GM23338 (cell line): ENCODE data around the gene CDCA4. TPM values are rescaled to one million over a fixed set of nuclear protein-coding genes. Genes with fewer than 3 reads are reported as not detected.

ENCODE experiments used
- ATAC-seq: fragments of 200-7000 bp; cut with Tn5 transposase; 3 replicates; pipeline ENCODE4 v1.9.1; 2020
- DNase-seq: peaks from one replicate; pipeline ENCODE4 v3.0.0-alpha.2; 2015; ENCODE audit warnings: low spot score
- H2AFZ ChIP-seq: fragments of 200-600 bp; sonication (generic); 2 replicates; pipeline ENCODE4 v1.8.0; 2016; ENCODE audit warnings: antibody characterized with exemption, mild to moderate bottlenecking, moderate library complexity
- H3F3A ChIP-seq: fragments of 200-600 bp; sonication (generic); replicated peaks from 2 replicates; pipeline ENCODE4 v1.8.0; 2017; ENCODE audit warnings: antibody characterized with exemption, mixed run types, low read depth
- H3K27ac ChIP-seq: fragments of 200-600 bp; sonication (generic); 2 replicates; pipeline ENCODE4 v1.6.1; 2016; ENCODE audit warnings: low read depth
- H3K27me3 ChIP-seq: fragments of 200-600 bp; sonication (generic); 2 replicates; pipeline ENCODE4 v1.8.0; 2016; ENCODE audit warnings: mild to moderate bottlenecking, mixed run types, moderate library complexity; ENCODE audit not compliant: insufficient read depth
- H3K36me3 ChIP-seq: fragments of 200-600 bp; sonication (generic); 2 replicates; pipeline ENCODE4 v1.8.0; 2016; ENCODE audit warnings: mild to moderate bottlenecking; ENCODE audit not compliant: insufficient read depth
- H3K4me1 ChIP-seq: fragments of 200-600 bp; sonication (generic); 2 replicates; pipeline ENCODE4 v1.8.0; 2016; ENCODE audit warnings: mild to moderate bottlenecking, moderate library complexity; ENCODE audit not compliant: insufficient read depth
- H3K4me2 ChIP-seq: fragments of 200-600 bp; sonication (generic); 2 replicates; pipeline ENCODE4 v1.7.1; 2017; ENCODE audit warnings: mixed run types
- H3K4me3 ChIP-seq: fragments of 200-600 bp; sonication (generic); 2 replicates; pipeline ENCODE4 v1.6.1; 2016; ENCODE audit warnings: mixed run types
- H3K79me2 ChIP-seq: fragments of 200-600 bp; sonication (generic); replicated peaks from 2 replicates; pipeline ENCODE4 v1.8.0; 2017; ENCODE audit warnings: mild to moderate bottlenecking; ENCODE audit not compliant: insufficient read depth
- H3K9me2 ChIP-seq: fragments of 200-600 bp; sonication (generic); 2 replicates; pipeline ENCODE4 v1.8.0; 2017; ENCODE audit not compliant: insufficient read depth
- H4K20me1 ChIP-seq: fragments of 200-600 bp; sonication (generic); replicated peaks from 2 replicates; pipeline ENCODE4 v1.8.0; 2017; ENCODE audit warnings: mild to moderate bottlenecking; ENCODE audit not compliant: insufficient read depth
- H3K27ac Mint-ChIP-seq: 2 replicates; pipeline ENCODE4 v1.8.0; 2020; ENCODE audit warnings: inconsistent platforms, mild to moderate bottlenecking, moderate library complexity, mixed read lengths
- H3K27me3 Mint-ChIP-seq: 3 replicates; pipeline ENCODE4 v1.8.0; 2022; ENCODE audit warnings: low read depth, mild to moderate bottlenecking, moderate library complexity, mixed read lengths, inconsistent platforms; ENCODE audit not compliant: insufficient read depth, poor library complexity
- H3K36me3 Mint-ChIP-seq: 3 replicates; pipeline ENCODE4 v1.8.0; 2021; ENCODE audit warnings: low read depth, mild to moderate bottlenecking, inconsistent platforms, moderate library complexity, mixed read lengths
- H3K4me1 Mint-ChIP-seq: 3 replicates; pipeline ENCODE4 v1.8.0; 2020; ENCODE audit warnings: mild to moderate bottlenecking, inconsistent platforms, mixed read lengths
- H3K4me3 Mint-ChIP-seq: 3 replicates; pipeline ENCODE4 v1.8.0; 2021; ENCODE audit warnings: moderate library complexity, mild to moderate bottlenecking, inconsistent platforms, mixed read lengths
- H3K9me3 Mint-ChIP-seq: 3 replicates; pipeline ENCODE4 v1.8.0; 2020; ENCODE audit warnings: moderate library complexity, mild to moderate bottlenecking, inconsistent platforms, mixed read lengths
- EZH2 ChIP-seq: fragments of 200-600 bp; sonication (generic); IDR thresholded peaks from one replicate; pipeline ENCODE4 v1.8.0; 2017; ENCODE audit warnings: antibody characterized with exemption, mild to moderate bottlenecking, low read depth; ENCODE audit not compliant: unreplicated experiment
- EZH2phosphoT487 ChIP-seq: fragments of 200-600 bp; sonication (generic); IDR thresholded peaks from one replicate; pipeline ENCODE4 v1.8.1; 2018; ENCODE audit warnings: antibody characterized with exemption; ENCODE audit not compliant: unreplicated experiment
- JUNB ChIP-seq: IDR thresholded peaks from one replicate; pipeline ENCODE4 v1.6.1; 2016; ENCODE audit warnings: antibody characterized with exemption; ENCODE audit not compliant: unreplicated experiment
- NANOG ChIP-seq: IDR thresholded peaks from 2 replicates; pipeline ENCODE4 v1.6.1; 2016; ENCODE audit warnings: antibody characterized with exemption, borderline replicate concordance
- POLR2AphosphoS5 ChIP-seq: IDR thresholded peaks from 2 replicates; pipeline ENCODE4 v1.6.1; 2016; ENCODE audit warnings: antibody characterized with exemption, low read depth
- REST ChIP-seq: IDR thresholded peaks from one replicate; pipeline ENCODE4 v1.6.1; 2018; ENCODE audit warnings: antibody characterized with exemption; ENCODE audit not compliant: unreplicated experiment
- ZNF331 ChIP-seq: fragments of 250-450 bp; sonication (Bioruptor Pico); IDR thresholded peaks from 2 replicates; pipeline ENCODE4 v1.5.0; 2020; ENCODE audit warnings: low read depth, mild to moderate bottlenecking, moderate library complexity
- polyA plus RNA-seq: library from polyadenylated mRNA; unstranded; fragments of >200 nt; fragmentation: Nextera tagmentation; extraction: Ambion mirVana; gene quantifications from 2 replicates; pipeline ENCODE4 v1.2.1, GENCODE V29; 2016
- total RNA-seq: library from RNA; depleted of rRNA; stranded (reverse); fragments of >200 nt; shearing (Covaris generic); gene quantifications from 2 replicates; pipeline ENCODE4 v1.2.3, GENCODE V29; 2014
- TF ChIP-seq, protein P1 (sequence below): fragments of 250-450 bp; sonication (Bioruptor Pico); IDR thresholded peaks from 2 replicates; pipeline ENCODE4 v1.5.0; 2020; ENCODE audit warnings: mild to moderate bottlenecking, moderate library complexity

Gene CDCA4
- total and polyA plus RNA-seq, 2 experiments from 2014 or later = 32.6 to 70.7 TPM

DNA sequence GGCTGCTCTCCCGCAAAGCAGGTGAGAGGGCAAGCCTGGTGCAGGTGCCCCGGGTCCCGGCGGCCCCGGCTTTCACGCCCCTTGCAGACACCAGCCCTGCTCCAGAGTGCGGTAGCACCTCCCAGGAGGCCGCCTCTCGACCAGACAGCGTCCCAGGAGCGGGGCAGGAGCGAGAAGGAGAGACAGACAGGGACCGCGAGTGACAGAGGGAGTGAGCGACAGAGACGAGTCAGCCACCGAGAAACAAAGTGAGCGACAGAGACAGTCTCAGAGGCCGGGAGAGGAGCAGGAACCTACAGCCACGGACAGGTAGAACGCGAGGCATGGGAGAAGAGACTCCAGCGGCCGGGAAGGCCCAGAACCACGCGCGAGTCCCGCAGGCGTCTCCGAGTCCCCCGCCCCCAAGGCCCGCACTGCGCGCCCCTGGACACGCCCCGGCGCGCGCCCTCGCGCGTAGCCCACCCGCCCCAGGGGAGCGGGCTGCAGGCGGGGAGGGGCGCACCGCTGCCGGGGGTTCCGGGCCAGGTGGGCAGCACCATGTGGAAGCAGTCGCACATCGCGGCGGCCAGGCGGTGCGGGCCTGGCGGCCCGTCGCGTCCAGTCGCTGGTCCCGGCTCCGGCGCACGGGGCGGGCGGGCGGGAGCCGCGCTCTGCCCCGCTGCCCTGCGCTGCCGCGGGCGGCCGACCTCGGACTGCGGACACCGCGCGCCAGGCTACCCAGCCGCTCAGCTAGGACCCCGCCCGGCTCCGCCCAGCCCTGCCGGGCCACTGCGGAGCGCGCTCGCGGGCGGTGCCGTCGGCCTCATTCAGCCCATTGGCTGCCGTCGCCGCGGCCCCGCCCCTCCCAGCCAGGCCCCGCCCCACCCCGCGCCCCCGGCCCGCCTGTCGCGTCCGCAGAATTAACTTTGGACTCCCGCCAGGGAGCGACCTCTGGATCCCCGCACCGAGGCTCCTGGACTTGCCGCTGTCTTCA lies 42.9 kb downstream of the CDCA4 start, which contains the start of gene AHNAK2:
Gene AHNAK2 (minus strand): TSS at position 694 of the 973 bp plus-strand sequence. CDS start 137 bp downstream, at position 557.
- H3K36me3 Mint-ChIP-seq = no peaks in the 10 kb centered on the region
- Histone ChIP-seq H3F3A (no peaks in the 10 kb centered on the region), H3K79me2 (no peaks in the 10 kb centered on the region), H4K20me1 (no peaks in the 10 kb centered on the region), H3K4me1 (peaks cover 4% of the 10 kb centered on the region; the same call in 1 of the 2 replicates), H3K4me3 (peak within 1 kb of the TSS; percentile 64), H3K27ac (no peak within 1 kb of the TSS), H3K9me2 (no peaks in the 10 kb centered on the region), H3K27me3 (peaks cover 34% of the 10 kb centered on the region), H3K36me3 (no peaks in the 10 kb centered on the region), H3K4me2 (peak within 1 kb of the TSS; percentile 90), H2AFZ (peak within 1 kb of the TSS; percentile 94)
- H3K27me3 Mint-ChIP-seq = peaks cover 36% of the 10 kb centered on the region
- H3K4me1 Mint-ChIP-seq = peaks cover 9% of the 10 kb centered on the region; the same call in 2 of the 3 replicates
- TF ChIP-seq NANOG (no peak), POLR2AphosphoS5 (peak; percentile 54), ZNF331 (CRISPR knock-in tag) (no peak)
- no peaks in the 10 kb centered on the region for H3K9me3 Mint-ChIP-seq
- peak within 1 kb of the TSS; percentile 86 for H3K4me3 Mint-ChIP-seq
- no peak within 1 kb of the TSS for H3K27ac Mint-ChIP-seq
- ATAC-seq (peak; percentile 83), DNase-seq (peak; percentile 92)

DNA sequence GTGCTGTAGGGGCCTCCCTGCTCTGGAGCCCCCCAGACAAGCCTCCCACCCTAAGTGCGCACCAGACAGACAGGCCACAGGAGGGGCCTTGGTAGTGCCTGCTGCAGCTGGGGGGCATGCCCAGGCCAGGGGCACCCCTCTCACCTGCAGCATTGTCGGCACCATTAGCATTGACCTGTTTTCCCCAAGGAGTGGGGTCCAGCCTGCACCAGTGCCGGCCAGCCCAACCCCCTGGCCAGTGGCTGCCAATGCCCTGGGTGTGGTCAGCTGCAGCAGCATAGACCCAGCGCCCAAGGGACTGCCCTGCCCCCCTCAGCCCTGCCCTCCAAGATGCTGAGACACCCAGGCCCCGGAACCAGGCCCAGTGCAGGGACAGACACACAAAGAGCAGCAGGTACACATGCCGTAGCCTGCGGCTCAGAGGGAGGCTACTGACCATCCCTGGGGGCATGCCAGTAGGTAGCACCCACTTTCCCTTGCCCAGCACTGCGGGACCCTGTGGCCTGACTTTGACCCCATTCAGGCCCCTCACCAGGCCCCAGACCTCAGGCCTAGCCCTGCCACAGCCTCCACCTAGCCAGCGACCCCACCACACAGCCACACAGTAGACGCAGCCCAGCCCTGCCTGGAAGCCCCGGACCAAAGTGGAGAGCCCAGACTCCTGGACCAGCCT lies 43.7 kb downstream of the CDCA4 start:
- Histone ChIP-seq H3F3A (no peaks in the 10 kb centered on the region), H3K4me2 (peak overlapping the region; percentile 84), H3K79me2 (no peaks in the 10 kb centered on the region), H3K4me1 (peaks cover 4% of the 10 kb centered on the region; the same call in 1 of the 2 replicates), H3K27ac (no peak overlapping the region), H3K4me3 (peak overlapping the region; percentile 60; the same call in 1 of the 2 replicates), H3K36me3 (no peaks in the 10 kb centered on the region), H4K20me1 (no peaks in the 10 kb centered on the region), H3K9me2 (no peaks in the 10 kb centered on the region), H2AFZ (peak overlapping the region; percentile 91; the same call in 1 of the 2 replicates), H3K27me3 (peaks cover 34% of the 10 kb centered on the region)
- DNase-seq (no peak), ATAC-seq (no peak)
- H3K36me3 Mint-ChIP-seq = no peaks in the 10 kb centered on the region
- peaks cover 36% of the 10 kb centered on the region for H3K27me3 Mint-ChIP-seq
- H3K9me3 Mint-ChIP-seq = no peaks in the 10 kb centered on the region
- no peak overlapping the region for H3K27ac Mint-ChIP-seq
- H3K4me3 Mint-ChIP-seq = peak overlapping the region; percentile 86
- peaks cover 9% of the 10 kb centered on the region; the same call in 2 of the 3 replicates for H3K4me1 Mint-ChIP-seq
- TF ChIP-seq EZH2phosphoT487 (no peak), POLR2AphosphoS5 (no peak), REST (no peak), ZNF331 (CRISPR knock-in tag) (no peak), EZH2 (no peak), JUNB (no peak), NANOG (no peak)
- TF ChIP-seq, protein P1, sequence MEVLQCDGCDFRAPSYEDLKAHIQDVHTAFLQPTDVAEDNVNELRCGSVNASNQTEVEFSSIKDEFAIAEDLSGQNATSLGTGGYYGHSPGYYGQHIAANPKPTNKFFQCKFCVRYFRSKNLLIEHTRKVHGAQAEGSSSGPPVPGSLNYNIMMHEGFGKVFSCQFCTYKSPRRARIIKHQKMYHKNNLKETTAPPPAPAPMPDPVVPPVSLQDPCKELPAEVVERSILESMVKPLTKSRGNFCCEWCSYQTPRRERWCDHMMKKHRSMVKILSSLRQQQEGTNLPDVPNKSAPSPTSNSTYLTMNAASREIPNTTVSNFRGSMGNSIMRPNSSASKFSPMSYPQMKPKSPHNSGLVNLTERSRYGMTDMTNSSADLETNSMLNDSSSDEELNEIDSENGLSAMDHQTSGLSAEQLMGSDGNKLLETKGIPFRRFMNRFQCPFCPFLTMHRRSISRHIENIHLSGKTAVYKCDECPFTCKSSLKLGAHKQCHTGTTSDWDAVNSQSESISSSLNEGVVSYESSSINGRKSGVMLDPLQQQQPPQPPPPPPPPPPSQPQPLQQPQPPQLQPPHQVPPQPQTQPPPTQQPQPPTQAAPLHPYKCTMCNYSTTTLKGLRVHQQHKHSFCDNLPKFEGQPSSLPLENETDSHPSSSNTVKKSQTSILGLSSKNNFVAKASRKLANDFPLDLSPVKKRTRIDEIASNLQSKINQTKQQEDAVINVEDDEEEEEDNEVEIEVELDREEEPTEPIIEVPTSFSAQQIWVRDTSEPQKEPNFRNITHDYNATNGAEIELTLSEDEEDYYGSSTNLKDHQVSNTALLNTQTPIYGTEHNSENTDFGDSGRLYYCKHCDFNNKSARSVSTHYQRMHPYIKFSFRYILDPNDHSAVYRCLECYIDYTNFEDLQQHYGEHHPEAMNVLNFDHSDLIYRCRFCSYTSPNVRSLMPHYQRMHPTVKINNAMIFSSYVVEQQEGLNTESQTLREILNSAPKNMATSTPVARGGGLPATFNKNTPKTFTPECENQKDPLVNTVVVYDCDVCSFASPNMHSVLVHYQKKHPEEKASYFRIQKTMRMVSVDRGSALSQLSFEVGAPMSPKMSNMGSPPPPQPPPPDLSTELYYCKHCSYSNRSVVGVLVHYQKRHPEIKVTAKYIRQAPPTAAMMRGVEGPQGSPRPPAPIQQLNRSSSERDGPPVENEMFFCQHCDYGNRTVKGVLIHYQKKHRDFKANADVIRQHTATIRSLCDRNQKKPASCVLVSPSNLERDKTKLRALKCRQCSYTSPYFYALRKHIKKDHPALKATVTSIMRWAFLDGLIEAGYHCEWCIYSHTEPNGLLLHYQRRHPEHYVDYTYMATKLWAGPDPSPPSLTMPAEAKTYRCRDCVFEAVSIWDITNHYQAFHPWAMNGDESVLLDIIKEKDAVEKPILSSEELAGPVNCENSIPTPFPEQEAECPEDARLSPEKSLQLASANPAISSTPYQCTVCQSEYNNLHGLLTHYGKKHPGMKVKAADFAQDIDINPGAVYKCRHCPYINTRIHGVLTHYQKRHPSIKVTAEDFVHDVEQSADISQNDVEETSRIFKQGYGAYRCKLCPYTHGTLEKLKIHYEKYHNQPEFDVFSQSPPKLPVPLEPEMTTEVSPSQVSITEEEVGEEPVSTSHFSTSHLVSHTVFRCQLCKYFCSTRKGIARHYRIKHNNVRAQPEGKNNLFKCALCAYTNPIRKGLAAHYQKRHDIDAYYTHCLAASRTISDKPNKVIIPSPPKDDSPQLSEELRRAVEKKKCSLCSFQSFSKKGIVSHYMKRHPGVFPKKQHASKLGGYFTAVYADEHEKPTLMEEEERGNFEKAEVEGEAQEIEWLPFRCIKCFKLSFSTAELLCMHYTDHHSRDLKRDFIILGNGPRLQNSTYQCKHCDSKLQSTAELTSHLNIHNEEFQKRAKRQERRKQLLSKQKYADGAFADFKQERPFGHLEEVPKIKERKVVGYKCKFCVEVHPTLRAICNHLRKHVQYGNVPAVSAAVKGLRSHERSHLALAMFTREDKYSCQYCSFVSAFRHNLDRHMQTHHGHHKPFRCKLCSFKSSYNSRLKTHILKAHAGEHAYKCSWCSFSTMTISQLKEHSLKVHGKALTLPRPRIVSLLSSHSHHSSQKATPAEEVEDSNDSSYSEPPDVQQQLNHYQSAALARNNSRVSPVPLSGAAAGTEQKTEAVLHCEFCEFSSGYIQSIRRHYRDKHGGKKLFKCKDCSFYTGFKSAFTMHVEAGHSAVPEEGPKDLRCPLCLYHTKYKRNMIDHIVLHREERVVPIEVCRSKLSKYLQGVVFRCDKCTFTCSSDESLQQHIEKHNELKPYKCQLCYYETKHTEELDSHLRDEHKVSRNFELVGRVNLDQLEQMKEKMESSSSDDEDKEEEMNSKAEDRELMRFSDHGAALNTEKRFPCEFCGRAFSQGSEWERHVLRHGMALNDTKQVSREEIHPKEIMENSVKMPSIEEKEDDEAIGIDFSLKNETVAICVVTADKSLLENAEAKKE (CRISPR knock-in tag) = no peak
